Mammary epithelial cell (primary cell): ENCODE data around the gene MC1R.

ENCODE experiments used
- EZH2 ChIP-seq: IDR thresholded peaks from 2 replicates; pipeline ENCODE4 v1.6.1; 2012; ENCODE audit warnings: low read length, inconsistent platforms, borderline replicate concordance
- TF ChIP-seq, protein P1 (sequence below), 2 donors: IDR thresholded peaks in 1 of 2; conservative IDR thresholded peaks in 1 of 2; 2 replicates each; pipeline ENCODE4 v1.5.1; 2011 to 2012; ENCODE audit warnings: inconsistent platforms in 2 of 2, low read length in 2 of 2, mild to moderate bottlenecking in 2 of 2, control low read depth in 1 of 2, low read depth in 1 of 2; ENCODE audit not compliant: insufficient read depth in 1 of 2; ENCODE audit errors: extremely low read depth in 1 of 2

DNA sequence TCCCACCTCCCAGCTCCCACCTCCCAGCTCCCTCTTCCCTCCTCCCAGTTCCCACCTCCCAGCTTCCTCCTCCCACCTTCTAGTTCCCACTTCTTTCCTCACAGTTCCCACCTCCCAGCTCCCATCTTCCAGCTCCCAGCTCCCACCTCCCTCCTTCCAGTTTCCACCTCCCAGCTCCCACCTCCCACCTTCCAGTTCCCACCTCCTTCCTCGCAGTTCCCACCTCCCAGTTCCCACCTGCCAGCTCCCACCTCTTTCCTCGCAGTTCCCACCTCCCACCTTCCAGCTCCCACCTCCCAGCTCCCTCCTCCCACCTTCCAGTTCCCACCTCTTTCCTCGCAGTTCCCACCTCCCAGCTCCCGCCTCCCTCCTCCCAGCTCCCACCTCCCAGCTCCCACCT, 10.4 kb upstream of the MC1R start:
- TF ChIP-seq, protein P1, sequence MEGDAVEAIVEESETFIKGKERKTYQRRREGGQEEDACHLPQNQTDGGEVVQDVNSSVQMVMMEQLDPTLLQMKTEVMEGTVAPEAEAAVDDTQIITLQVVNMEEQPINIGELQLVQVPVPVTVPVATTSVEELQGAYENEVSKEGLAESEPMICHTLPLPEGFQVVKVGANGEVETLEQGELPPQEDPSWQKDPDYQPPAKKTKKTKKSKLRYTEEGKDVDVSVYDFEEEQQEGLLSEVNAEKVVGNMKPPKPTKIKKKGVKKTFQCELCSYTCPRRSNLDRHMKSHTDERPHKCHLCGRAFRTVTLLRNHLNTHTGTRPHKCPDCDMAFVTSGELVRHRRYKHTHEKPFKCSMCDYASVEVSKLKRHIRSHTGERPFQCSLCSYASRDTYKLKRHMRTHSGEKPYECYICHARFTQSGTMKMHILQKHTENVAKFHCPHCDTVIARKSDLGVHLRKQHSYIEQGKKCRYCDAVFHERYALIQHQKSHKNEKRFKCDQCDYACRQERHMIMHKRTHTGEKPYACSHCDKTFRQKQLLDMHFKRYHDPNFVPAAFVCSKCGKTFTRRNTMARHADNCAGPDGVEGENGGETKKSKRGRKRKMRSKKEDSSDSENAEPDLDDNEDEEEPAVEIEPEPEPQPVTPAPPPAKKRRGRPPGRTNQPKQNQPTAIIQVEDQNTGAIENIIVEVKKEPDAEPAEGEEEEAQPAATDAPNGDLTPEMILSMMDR (conservative IDR thresholded peaks at IDR 0.05 in 1 of 2, IDR thresholded peaks at IDR 0.05 in 1 of 2; ENCODE audit: extremely low read depth in 1 of 2, insufficient read depth in 1 of 2, low read depth in 1 of 2, low read length in 2 of 2): no peak
- TF ChIP-seq EZH2: no peak
